ENCODE results near the gene DLG3. TPM values are rescaled to one million over a fixed set of nuclear protein-coding genes. Genes with fewer than 3 reads are reported as not detected.

DLG3 gene
- total RNA-seq, 1 experiment from 2014 or later = 71.2 TPM

DNA sequence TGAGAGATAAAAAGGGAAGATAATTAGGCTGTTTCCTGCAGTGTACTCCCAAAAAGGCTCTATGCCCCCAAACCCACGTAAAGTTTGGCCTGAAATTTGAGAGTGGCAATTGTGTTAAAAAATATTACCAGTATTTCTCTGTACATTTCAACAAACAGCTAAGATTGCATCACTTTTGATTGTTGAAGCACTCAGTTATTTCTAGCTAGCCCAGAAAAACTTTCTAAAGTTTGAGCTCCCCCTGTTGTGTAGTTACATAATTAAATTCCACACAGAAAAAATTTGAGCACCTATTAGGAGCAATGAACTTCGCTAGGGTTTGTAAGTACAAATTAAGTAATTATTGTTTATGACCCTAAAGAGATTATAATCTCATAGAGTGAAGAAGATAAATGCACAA, 109.4 kb downstream of the DLG3 start:
- peaks cover 37 to 63% of the 10 kb centered on the region in 2 experiments for H3K9me3 Mint-ChIP-seq
- Histone ChIP-seq H3K4me1 (ENCODE audit: insufficient read depth, low read length) (no peaks in the 10 kb centered on the region), H4K20me1 (ENCODE audit: control insufficient read depth, insufficient read depth, insufficient read length) (no peaks in the 10 kb centered on the region), H3K9me3 (ENCODE audit: control insufficient read depth, low read depth, low read length) (peaks cover 7% of the 10 kb centered on the region), H3K27me3 (ENCODE audit: insufficient read depth, low read length) (no peaks in the 10 kb centered on the region), H2BK20ac (ENCODE audit: low read depth, low read length, poor library complexity, severe bottlenecking) (no peak overlapping the region), H3K9ac (ENCODE audit: extremely low read depth, insufficient read length, low read length) (no peak overlapping the region), H3K18ac (ENCODE audit: insufficient read length, low read depth, low read length) (no peak overlapping the region), H3K79me1 (ENCODE audit: insufficient read depth, low read depth, low read length, poor library complexity, severe bottlenecking) (no peaks in the 10 kb centered on the region), H2AFZ (ENCODE audit: low read length) (no peak overlapping the region), H3K23ac (ENCODE audit: insufficient read length, low read depth, low read length) (no peak overlapping the region), H3K4ac (ENCODE audit: low read depth, low read length) (no peak overlapping the region), H4K91ac (ENCODE audit: insufficient read length, low read depth, low read length) (no peak overlapping the region), H3K27ac (ENCODE audit: insufficient read length, low read depth, low read length) (no peak overlapping the region), H2BK12ac (ENCODE audit: insufficient read length, low read depth, low read length) (no peak overlapping the region), H3K79me2 (ENCODE audit: insufficient read depth, low read length) (no peaks in the 10 kb centered on the region), H3K56ac (ENCODE audit: insufficient read length, low read depth, low read length) (no peak overlapping the region), H4K8ac (replicated peaks; ENCODE audit: insufficient read length, low read depth, low read length) (no peak overlapping the region), H2AK5ac (ENCODE audit: insufficient read length, low read length) (no peak overlapping the region), H3K4me2 (ENCODE audit: insufficient read depth, insufficient read length, low read length) (no peak overlapping the region), H2BK120ac (ENCODE audit: low read depth, low read length, poor library complexity, severe bottlenecking) (no peak overlapping the region), H3T11ph (ENCODE audit: low read length) (no peak overlapping the region), H3K14ac (ENCODE audit: insufficient read depth, low read length) (no peak overlapping the region), H3K23me2 (ENCODE audit: insufficient read length, low read depth, low read length, poor library complexity, severe bottlenecking) (no peaks in the 10 kb centered on the region), H2BK15ac (ENCODE audit: low read depth, low read length) (no peak overlapping the region), H2BK5ac (ENCODE audit: insufficient read length, low read length) (no peak overlapping the region), H4K5ac (ENCODE audit: insufficient read length, low read depth, low read length) (no peak overlapping the region)
- H3K4me3 Mint-ChIP-seq = no peak overlapping the region
- DNase-seq = no peak
- H3K4me1 Mint-ChIP-seq = no peaks in the 10 kb centered on the region
- no peaks in the 10 kb centered on the region; the same call in 1 of the 2 replicates for H3K27me3 Mint-ChIP-seq (ENCODE audit: low read depth)
- H3K27ac Mint-ChIP-seq = no peak overlapping the region
- no CpG with 5 or more reads among the region's 2 CpGs for WGBS (ENCODE audit: extremely low coverage, insufficient read length, low lambda C conversion rate)
- TF ChIP-seq, protein P1, sequence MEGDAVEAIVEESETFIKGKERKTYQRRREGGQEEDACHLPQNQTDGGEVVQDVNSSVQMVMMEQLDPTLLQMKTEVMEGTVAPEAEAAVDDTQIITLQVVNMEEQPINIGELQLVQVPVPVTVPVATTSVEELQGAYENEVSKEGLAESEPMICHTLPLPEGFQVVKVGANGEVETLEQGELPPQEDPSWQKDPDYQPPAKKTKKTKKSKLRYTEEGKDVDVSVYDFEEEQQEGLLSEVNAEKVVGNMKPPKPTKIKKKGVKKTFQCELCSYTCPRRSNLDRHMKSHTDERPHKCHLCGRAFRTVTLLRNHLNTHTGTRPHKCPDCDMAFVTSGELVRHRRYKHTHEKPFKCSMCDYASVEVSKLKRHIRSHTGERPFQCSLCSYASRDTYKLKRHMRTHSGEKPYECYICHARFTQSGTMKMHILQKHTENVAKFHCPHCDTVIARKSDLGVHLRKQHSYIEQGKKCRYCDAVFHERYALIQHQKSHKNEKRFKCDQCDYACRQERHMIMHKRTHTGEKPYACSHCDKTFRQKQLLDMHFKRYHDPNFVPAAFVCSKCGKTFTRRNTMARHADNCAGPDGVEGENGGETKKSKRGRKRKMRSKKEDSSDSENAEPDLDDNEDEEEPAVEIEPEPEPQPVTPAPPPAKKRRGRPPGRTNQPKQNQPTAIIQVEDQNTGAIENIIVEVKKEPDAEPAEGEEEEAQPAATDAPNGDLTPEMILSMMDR (conservative IDR thresholded peaks at IDR 0.05) = peak; percentile 28; the same call in 1 of the 3 replicates
- no peaks in the 10 kb centered on the region for H3K36me3 Mint-ChIP-seq (ENCODE audit: insufficient read depth in 1 of 3, low read depth in 3 of 3)

Measured in H9 (cell line).